ENCODE results near the gene HSFX3. TPM values are rescaled to one million over a fixed set of nuclear protein-coding genes. Genes with fewer than 3 reads are reported as not detected.
"Not testable (repeated sequence)": the region's sequence is repeated elsewhere in the genome, so short reads cannot be mapped to it uniquely, and the experiment has no call there.

The HSFX3 gene
- total RNA-seq, 1 donor from 2014 or later = not detected

DNA sequence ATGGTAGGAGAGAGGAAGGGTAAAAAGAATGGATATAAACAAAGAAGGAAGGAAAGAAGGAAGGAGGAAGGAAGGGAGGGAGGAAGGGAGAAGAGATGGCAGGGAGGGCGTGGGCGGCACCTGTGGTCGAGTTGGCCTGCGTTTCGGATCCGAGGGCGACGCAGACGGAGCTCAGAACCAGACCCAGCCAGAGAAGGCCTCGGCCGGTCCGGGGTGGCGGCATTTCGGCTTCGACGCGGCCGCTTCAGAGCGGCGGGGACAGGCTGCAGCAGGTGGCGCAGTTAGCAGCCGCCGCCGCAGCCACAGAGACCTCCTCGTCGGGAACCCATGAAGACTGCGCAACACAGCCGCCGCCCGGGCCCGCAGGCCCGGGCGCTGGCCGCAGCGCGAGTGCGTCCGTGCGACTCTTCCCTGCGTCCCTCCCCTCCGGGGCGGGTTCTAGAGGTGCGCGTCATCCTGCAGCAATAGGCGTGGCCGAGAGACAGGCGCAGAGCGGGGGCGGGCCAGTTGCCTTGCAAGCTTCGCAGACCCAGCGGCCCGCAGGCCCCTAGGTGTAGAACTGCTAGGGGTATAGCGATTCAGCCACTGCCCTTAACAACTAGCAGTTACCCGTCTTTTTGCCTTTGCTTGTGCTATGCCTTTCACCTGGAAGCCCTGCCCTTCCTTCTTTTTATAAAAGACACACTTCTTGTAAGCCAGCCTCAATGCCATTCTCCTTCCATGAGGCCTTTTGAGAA is 44.6 kb downstream of the HSFX3 start, which contains the start of gene IDS:
IDS (minus strand) TSS at position 392 of the 737 bp plus-strand sequence; CDS start at position 223, 169 bp downstream.
- H3K36me3 Mint-ChIP-seq (ENCODE audit: low read depth, unreplicated experiment) = peaks cover 2% of the 10 kb centered on the region
- Histone ChIP-seq H3K79me2 (ENCODE audit: insufficient read depth, low read length) (peaks cover 29% of the 10 kb centered on the region), H3K4me1 (ENCODE audit: insufficient read depth, low read length) (peaks cover 8% of the 10 kb centered on the region), H3K36me3 (ENCODE audit: insufficient read depth, low read length) (no peaks in the 10 kb centered on the region), H3K4me2 (ENCODE audit: low read length) (peak within 1 kb of the TSS; percentile 100), H3K4me3 (ENCODE audit: insufficient read depth, low read depth, low read length) (peak within 1 kb of the TSS; percentile 61), H3K9me3 (ENCODE audit: insufficient read depth, low read depth, low read length) (no peaks in the 10 kb centered on the region), H2AFZ (ENCODE audit: low read depth, low read length) (peak within 1 kb of the TSS; percentile 60), H3K27me3 (ENCODE audit: insufficient read depth, low read length) (no peaks in the 10 kb centered on the region), H3K27ac (ENCODE audit: low read depth, low read length) (peak within 1 kb of the TSS; percentile 80), H4K20me1 (ENCODE audit: insufficient read depth, low read length) (peaks cover 18% of the 10 kb centered on the region), H3K9ac (ENCODE audit: low read length) (peak within 1 kb of the TSS; percentile 97)
- DNase-seq (ENCODE audit: low read depth) (peak; percentile 74), FAIRE-seq (peak; percentile 56)
- TF ChIP-seq EZH2 (IDR thresholded peaks at IDR 0.05; ENCODE audit: insufficient read depth, low read length) = no peak
- TF ChIP-seq, protein P1, sequence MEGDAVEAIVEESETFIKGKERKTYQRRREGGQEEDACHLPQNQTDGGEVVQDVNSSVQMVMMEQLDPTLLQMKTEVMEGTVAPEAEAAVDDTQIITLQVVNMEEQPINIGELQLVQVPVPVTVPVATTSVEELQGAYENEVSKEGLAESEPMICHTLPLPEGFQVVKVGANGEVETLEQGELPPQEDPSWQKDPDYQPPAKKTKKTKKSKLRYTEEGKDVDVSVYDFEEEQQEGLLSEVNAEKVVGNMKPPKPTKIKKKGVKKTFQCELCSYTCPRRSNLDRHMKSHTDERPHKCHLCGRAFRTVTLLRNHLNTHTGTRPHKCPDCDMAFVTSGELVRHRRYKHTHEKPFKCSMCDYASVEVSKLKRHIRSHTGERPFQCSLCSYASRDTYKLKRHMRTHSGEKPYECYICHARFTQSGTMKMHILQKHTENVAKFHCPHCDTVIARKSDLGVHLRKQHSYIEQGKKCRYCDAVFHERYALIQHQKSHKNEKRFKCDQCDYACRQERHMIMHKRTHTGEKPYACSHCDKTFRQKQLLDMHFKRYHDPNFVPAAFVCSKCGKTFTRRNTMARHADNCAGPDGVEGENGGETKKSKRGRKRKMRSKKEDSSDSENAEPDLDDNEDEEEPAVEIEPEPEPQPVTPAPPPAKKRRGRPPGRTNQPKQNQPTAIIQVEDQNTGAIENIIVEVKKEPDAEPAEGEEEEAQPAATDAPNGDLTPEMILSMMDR (IDR thresholded peaks at IDR 0.05; ENCODE audit: insufficient read depth, low read depth, low read length) = no peak
- H3K27me3 Mint-ChIP-seq (ENCODE audit: low read depth, unreplicated experiment) = no peaks in the 10 kb centered on the region
- peak within 1 kb of the TSS; percentile 66 for H3K27ac Mint-ChIP-seq (ENCODE audit: unreplicated experiment)
- H3K9me3 Mint-ChIP-seq (ENCODE audit: unreplicated experiment) = no peaks in the 10 kb centered on the region
- H3K4me1 Mint-ChIP-seq (ENCODE audit: low read depth, unreplicated experiment) = no peaks in the 10 kb centered on the region
- H3K4me3 Mint-ChIP-seq (ENCODE audit: unreplicated experiment) = peak within 1 kb of the TSS; percentile 90

DNA sequence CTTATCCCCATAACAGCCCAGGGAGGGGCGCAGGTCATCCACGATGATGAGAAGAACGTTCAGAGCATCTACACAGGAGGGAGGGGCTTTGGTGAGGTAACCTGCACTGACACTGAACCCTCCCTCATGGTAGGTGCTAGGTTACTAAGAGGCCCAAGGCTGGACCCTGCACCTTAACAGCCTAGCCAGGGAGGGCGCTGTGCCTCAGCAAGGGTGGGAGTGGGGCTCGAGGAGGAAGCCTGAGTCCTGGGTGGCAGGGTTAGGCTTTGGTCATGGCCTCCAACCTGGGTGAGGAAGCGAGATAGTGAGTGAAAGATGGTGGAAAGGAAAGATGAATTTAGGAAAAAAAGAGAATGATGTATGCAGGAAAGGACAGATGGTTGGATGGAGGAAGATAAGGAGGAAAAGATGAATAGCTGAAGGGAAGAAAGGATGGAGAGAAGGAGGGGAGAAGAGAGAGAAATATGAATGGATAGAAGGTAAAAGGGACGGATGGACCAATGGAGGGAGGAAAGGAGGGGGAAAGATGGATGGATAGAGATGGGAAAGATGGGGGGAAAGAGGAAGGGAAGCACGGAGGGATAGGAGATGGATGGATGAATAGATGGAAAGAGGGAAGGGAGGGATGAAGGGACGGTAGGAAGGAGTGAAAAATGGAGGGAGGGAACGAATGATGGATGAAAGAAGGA is 45.4 kb downstream of the HSFX3 start:
- no peak for TF ChIP-seq EZH2 (IDR thresholded peaks at IDR 0.05; ENCODE audit: insufficient read depth, low read length)
- TF ChIP-seq, protein P1 (IDR thresholded peaks at IDR 0.05; ENCODE audit: insufficient read depth, low read depth, low read length) = no peak
- Mint-ChIP-seq H3K27me3 (ENCODE audit: low read depth, unreplicated experiment) (no peaks in the 10 kb centered on the region), H3K36me3 (ENCODE audit: low read depth, unreplicated experiment) (peaks cover 2% of the 10 kb centered on the region), H3K27ac (ENCODE audit: unreplicated experiment) (peak overlapping the region; percentile 66), H3K4me3 (ENCODE audit: unreplicated experiment) (peak overlapping the region; percentile 90), H3K9me3 (ENCODE audit: unreplicated experiment) (no peaks in the 10 kb centered on the region), H3K4me1 (ENCODE audit: low read depth, unreplicated experiment) (no peaks in the 10 kb centered on the region)
- H4K20me1 ChIP-seq (ENCODE audit: insufficient read depth, low read length) = peaks cover 18% of the 10 kb centered on the region
- FAIRE-seq = peak; percentile 63
- DNase-seq (ENCODE audit: low read depth) = no peak
- no peaks in the 10 kb centered on the region for H3K27me3 ChIP-seq (ENCODE audit: insufficient read depth, low read length)
- H3K4me3 ChIP-seq (ENCODE audit: insufficient read depth, low read depth, low read length) = peak overlapping the region; percentile 61
- H3K79me2 ChIP-seq (ENCODE audit: insufficient read depth, low read length) = peaks cover 29% of the 10 kb centered on the region
- peak overlapping the region; percentile 80 for H3K27ac ChIP-seq (ENCODE audit: low read depth, low read length)
- peak overlapping the region; percentile 97 for H3K9ac ChIP-seq (ENCODE audit: low read length)
- no peak overlapping the region for H2AFZ ChIP-seq (ENCODE audit: low read depth, low read length)
- H3K9me3 ChIP-seq (ENCODE audit: insufficient read depth, low read depth, low read length) = no peaks in the 10 kb centered on the region
- H3K36me3 ChIP-seq (ENCODE audit: insufficient read depth, low read length) = peaks cover 5% of the 10 kb centered on the region
- peak overlapping the region; percentile 100 for H3K4me2 ChIP-seq (ENCODE audit: low read length)
- H3K4me1 ChIP-seq (ENCODE audit: insufficient read depth, low read length) = peaks cover 8% of the 10 kb centered on the region

DNA sequence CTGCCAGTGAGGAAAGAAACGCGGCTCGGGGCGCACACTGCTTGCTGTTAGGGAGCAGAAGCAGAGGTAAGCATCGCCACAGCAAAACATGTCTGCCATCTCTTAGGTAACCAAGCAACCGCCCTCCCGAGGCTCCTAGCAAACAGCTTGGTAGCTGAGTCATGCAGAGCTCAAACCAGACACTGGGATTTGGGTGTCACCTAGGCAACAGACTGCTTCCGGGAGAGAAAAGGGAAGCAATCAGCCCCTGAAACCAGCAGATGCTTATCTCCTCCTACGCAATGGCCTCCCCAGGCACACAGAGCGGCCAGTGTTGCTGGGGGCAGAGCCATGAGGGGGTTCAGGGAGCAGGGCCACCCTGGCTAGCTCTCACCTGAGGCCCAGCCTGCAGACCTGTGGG is 46.3 kb downstream of the HSFX3 start:
- H3K27ac Mint-ChIP-seq (ENCODE audit: unreplicated experiment); H3K27me3 Mint-ChIP-seq (ENCODE audit: low read depth, unreplicated experiment); H2AFZ ChIP-seq (ENCODE audit: low read depth, low read length); H3K4me3 Mint-ChIP-seq (ENCODE audit: unreplicated experiment); H3K4me1 Mint-ChIP-seq (ENCODE audit: low read depth, unreplicated experiment); H3K36me3 ChIP-seq (ENCODE audit: insufficient read depth, low read length); H3K27me3 ChIP-seq (ENCODE audit: insufficient read depth, low read length); H3K9me3 Mint-ChIP-seq (ENCODE audit: unreplicated experiment); H3K4me1 ChIP-seq (ENCODE audit: insufficient read depth, low read length); H3K36me3 Mint-ChIP-seq (ENCODE audit: low read depth, unreplicated experiment); H3K9me3 ChIP-seq (ENCODE audit: insufficient read depth, low read depth, low read length): not testable (repeated sequence)
- Histone ChIP-seq H3K4me2 (ENCODE audit: low read length) (peak overlapping the region; percentile 100), H3K9ac (ENCODE audit: low read length) (peak overlapping the region; percentile 97), H3K79me2 (ENCODE audit: insufficient read depth, low read length) (peaks cover 29% of the 10 kb centered on the region), H4K20me1 (ENCODE audit: insufficient read depth, low read length) (peaks cover 18% of the 10 kb centered on the region), H3K4me3 (ENCODE audit: insufficient read depth, low read depth, low read length) (peak overlapping the region; percentile 61), H3K27ac (ENCODE audit: low read depth, low read length) (peak overlapping the region; percentile 80)
- FAIRE-seq = peak; percentile 100
- DNase-seq (ENCODE audit: low read depth) = peak; percentile 62

DNA sequence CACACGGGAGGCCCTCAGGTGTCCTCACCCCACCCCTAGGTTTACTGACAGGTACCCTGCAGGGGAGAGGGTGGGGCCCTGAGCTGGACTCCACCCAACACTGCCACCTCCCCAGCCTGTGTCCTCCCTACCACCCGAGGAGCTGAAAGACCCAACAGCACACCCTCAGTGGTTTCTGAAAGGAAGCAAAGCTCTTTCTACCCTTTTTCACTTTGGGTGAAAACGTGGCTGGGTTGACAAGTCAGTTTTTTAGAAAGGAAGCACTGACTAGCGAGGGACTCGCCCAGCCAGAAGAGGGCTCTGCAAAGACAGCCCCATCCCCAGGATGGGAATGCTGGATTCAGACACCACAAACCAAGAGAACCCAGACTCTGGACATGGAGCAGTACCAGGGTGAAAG is 46.8 kb downstream of the HSFX3 start:
- DNase-seq (ENCODE audit: low read depth); H3K4me3 Mint-ChIP-seq (ENCODE audit: unreplicated experiment); H2AFZ ChIP-seq (ENCODE audit: low read depth, low read length); H3K4me1 Mint-ChIP-seq (ENCODE audit: low read depth, unreplicated experiment); H3K27me3 Mint-ChIP-seq (ENCODE audit: low read depth, unreplicated experiment); H3K36me3 Mint-ChIP-seq (ENCODE audit: low read depth, unreplicated experiment); H3K36me3 ChIP-seq (ENCODE audit: insufficient read depth, low read length); H3K9me3 Mint-ChIP-seq (ENCODE audit: unreplicated experiment); H3K27me3 ChIP-seq (ENCODE audit: insufficient read depth, low read length); H3K9me3 ChIP-seq (ENCODE audit: insufficient read depth, low read depth, low read length); H3K27ac Mint-ChIP-seq (ENCODE audit: unreplicated experiment); H3K4me1 ChIP-seq (ENCODE audit: insufficient read depth, low read length): not testable (repeated sequence)
- peak overlapping the region; percentile 10 for H3K4me3 ChIP-seq (ENCODE audit: insufficient read depth, low read depth, low read length)
- peak overlapping the region; percentile 31 for H3K9ac ChIP-seq (ENCODE audit: low read length)
- peaks cover 19% of the 10 kb centered on the region for H4K20me1 ChIP-seq (ENCODE audit: insufficient read depth, low read length)
- peaks cover 29% of the 10 kb centered on the region for H3K79me2 ChIP-seq (ENCODE audit: insufficient read depth, low read length)
- H3K4me2 ChIP-seq (ENCODE audit: low read length) = peak overlapping the region; percentile 59
- peak; percentile 60 for FAIRE-seq
- H3K27ac ChIP-seq (ENCODE audit: low read depth, low read length) = peak overlapping the region; percentile 80

All from astrocyte (in vitro differentiated cells and primary cell).